ENCODE measurements around the gene RALBP1. TPM values are rescaled to one million over a fixed set of nuclear protein-coding genes. Genes with fewer than 3 reads are reported as not detected.

Gene RALBP1
- total and polyA plus RNA-seq, 2 of the 4 experiments (the other 2 are of a cell fraction), result 30.6 to 38.2 TPM

GRCh38 chr18:9539938-9540337 is 64.6 kb downstream of the RALBP1 start:
- peak overlapping the region; percentile 94 for H2BK5ac ChIP-seq (ENCODE audit: low read depth, low read length, poor library complexity, severe bottlenecking)
- intact Hi-C loops (cut with micrococcal nuclease) (no loop called here), in situ Hi-C loops (cut with MboI; ENCODE audit: low sequenced_read_pairs) (no loop called here), dilution Hi-C loops (cut with HindIII; ENCODE audit: low sequenced_read_pairs, unreplicated experiment) (no loop called here)
- H3K79me1 ChIP-seq (ENCODE audit: low read depth in 1 of 2, low read length in 2 of 2), result peaks cover 19 to 58% of the 10 kb centered on the region in 2 experiments
- peak overlapping the region; percentile 91 for H2BK20ac ChIP-seq (ENCODE audit: low read depth, low read length)
- ChIA-PET CTCF (interaction anchor here (0.6 kb wide), 1 partner anchor 190 kb away, joined by 3 read pairs; no protein-coding TSS in a partner anchor), POLR2A (ENCODE audit: unreplicated experiment) (no interaction called here)
- peak overlapping the region; percentile 85 for H3K4ac ChIP-seq (ENCODE audit: low read depth, low read length)
- no peak overlapping the region for H2AFZ ChIP-seq (replicated peaks; ENCODE audit: low read length, poor library complexity)
- DNase-seq (no peak), ATAC-seq (ENCODE audit: low read depth) (no peak)
- H3K27ac ChIP-seq (ENCODE audit: insufficient read depth, low read length), result peak overlapping the region; percentile 72
- peak overlapping the region; percentile 37 for H3K56ac ChIP-seq (ENCODE audit: extremely low read depth, insufficient read depth, low read length)
- peak overlapping the region; percentile 54 for H3K23ac ChIP-seq (ENCODE audit: low read depth, low read length)
- TF ChIP-seq RCOR1 (IDR thresholded peaks at IDR 0.05; ENCODE audit: insufficient replicate concordance, low read length) (no peak), USF2 (IDR thresholded peaks at IDR 0.05; ENCODE audit: low read depth, low read length) (no peak), MXI1 (IDR thresholded peaks at IDR 0.05; ENCODE audit: borderline replicate concordance, low read depth, low read length) (no peak), POLR2A (IDR thresholded peaks at IDR 0.05; ENCODE audit: low read depth, low read length) (no peak), CHD1 (IDR thresholded peaks at IDR 0.05; ENCODE audit: low read depth, low read length) (no peak), RAD21 (IDR thresholded peaks at IDR 0.05; ENCODE audit: low read length) (no peak), FOS (IDR thresholded peaks at IDR 0.05; ENCODE audit: low read depth, low read length) (no peak), RFX5 (IDR thresholded peaks at IDR 0.05; ENCODE audit: low read depth, low read length) (no peak), NFE2L2 (IDR thresholded peaks at IDR 0.05; ENCODE audit: low read depth, low read length) (no peak), SMC3 (IDR thresholded peaks at IDR 0.05; ENCODE audit: low read depth, low read length) (no peak), ELK1 (IDR thresholded peaks at IDR 0.05; ENCODE audit: borderline replicate concordance, low read depth, low read length) (no peak)
- TF ChIP-seq, protein P1, sequence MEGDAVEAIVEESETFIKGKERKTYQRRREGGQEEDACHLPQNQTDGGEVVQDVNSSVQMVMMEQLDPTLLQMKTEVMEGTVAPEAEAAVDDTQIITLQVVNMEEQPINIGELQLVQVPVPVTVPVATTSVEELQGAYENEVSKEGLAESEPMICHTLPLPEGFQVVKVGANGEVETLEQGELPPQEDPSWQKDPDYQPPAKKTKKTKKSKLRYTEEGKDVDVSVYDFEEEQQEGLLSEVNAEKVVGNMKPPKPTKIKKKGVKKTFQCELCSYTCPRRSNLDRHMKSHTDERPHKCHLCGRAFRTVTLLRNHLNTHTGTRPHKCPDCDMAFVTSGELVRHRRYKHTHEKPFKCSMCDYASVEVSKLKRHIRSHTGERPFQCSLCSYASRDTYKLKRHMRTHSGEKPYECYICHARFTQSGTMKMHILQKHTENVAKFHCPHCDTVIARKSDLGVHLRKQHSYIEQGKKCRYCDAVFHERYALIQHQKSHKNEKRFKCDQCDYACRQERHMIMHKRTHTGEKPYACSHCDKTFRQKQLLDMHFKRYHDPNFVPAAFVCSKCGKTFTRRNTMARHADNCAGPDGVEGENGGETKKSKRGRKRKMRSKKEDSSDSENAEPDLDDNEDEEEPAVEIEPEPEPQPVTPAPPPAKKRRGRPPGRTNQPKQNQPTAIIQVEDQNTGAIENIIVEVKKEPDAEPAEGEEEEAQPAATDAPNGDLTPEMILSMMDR (conservative IDR thresholded peaks at IDR 0.05; ENCODE audit: low read depth, low read length), result no peak
- H4K91ac ChIP-seq (ENCODE audit: insufficient read depth, low read depth, low read length), result peak overlapping the region; percentile 74
- H3K4me1 ChIP-seq (ENCODE audit: control insufficient read depth, insufficient read depth, low read length), result peaks cover 32% of the 10 kb centered on the region
- H4K8ac ChIP-seq (ENCODE audit: low read depth in 2 of 2, low read length in 2 of 2), result peak overlapping the region; percentile 24 to 89; a peak in 3 of 4 replicates
- H3K14ac ChIP-seq (replicated peaks; ENCODE audit: low read depth, low read length), result peak overlapping the region; percentile 94
- H2AK5ac ChIP-seq (ENCODE audit: low read depth, low read length), result peak overlapping the region; percentile 95
- no TSS peak for BruUV-seq (replicated peaks)
- H2AK9ac ChIP-seq (replicated peaks; ENCODE audit: low read depth, low read length, poor library complexity), result peak overlapping the region; percentile 83
- H3K4me3 ChIP-seq (ENCODE audit: insufficient read depth, low read depth, low read length), result no peak overlapping the region
- WGBS, 2 experiments (ENCODE audit: extremely low coverage in 2 of 2, insufficient read length in 1 of 2), result 85% methylated on average over 2 of the region's 8 CpGs; no CpG with 5 or more reads in 1 of the 2 experiments
- H3K18ac ChIP-seq (ENCODE audit: low read depth, low read length), result peak overlapping the region; percentile 68; the same call in 1 of the 2 replicates
- peak overlapping the region; percentile 95 for H2BK15ac ChIP-seq (ENCODE audit: low read depth, low read length)
- H3K36me3 ChIP-seq (ENCODE audit: control insufficient read depth, insufficient read depth, low read length), result peaks cover 22% of the 10 kb centered on the region
- H3K4me2 ChIP-seq (ENCODE audit: low read depth, low read length), result no peak overlapping the region
- peak overlapping the region; percentile 1; the same call in 1 of the 2 replicates for H4K5ac ChIP-seq (ENCODE audit: low read depth, low read length)
- peaks cover 37% of the 10 kb centered on the region for H3K9me1 ChIP-seq (ENCODE audit: insufficient read depth, low read length)
- no peaks in the 10 kb centered on the region for H4K20me1 ChIP-seq (ENCODE audit: insufficient read depth, low read length)
- no peaks in the 10 kb centered on the region for H3K9me3 ChIP-seq (ENCODE audit: control insufficient read depth, insufficient read depth, low read length)
- H3K9ac ChIP-seq (ENCODE audit: low read depth, low read length), result no peak overlapping the region
- peak overlapping the region; percentile 89 for H2BK120ac ChIP-seq (ENCODE audit: low read depth, low read length)
- no peaks in the 10 kb centered on the region for H3K27me3 ChIP-seq (ENCODE audit: control insufficient read depth, insufficient read depth, low read length)
